ENCODE measurements around the gene OTOA. TPM values are rescaled to one million over a fixed set of nuclear protein-coding genes. Genes with fewer than 3 reads are reported as not detected.
"Not testable (repeated sequence)": the region's sequence is repeated elsewhere in the genome, so short reads cannot be mapped to it uniquely, and the experiment has no call there.

OTOA gene
- total RNA-seq, 4 donors from 2014 or later, result 0.32 TPM; not detected in 3

GRCh38 chr16:21647562-21648164, 16.1 kb upstream of the OTOA start:
- no peak overlapping the region for H3K4me3 ChIP-seq
- no peak for DNase-seq
- 60 to 82% methylated on average over 1 to 9 of the region's 9 CpGs for WGBS, 2 donors (ENCODE audit: low coverage in 1 of 2)
- no peaks in the 10 kb centered on the region for H3K27me3 ChIP-seq
- H3K27ac ChIP-seq, result peak overlapping the region; percentile 2 to 64 (median 60)
- intact Hi-C loops (cut with DNase I; ENCODE audit: low total_unique reads) (loop anchor here (10.0 kb wide), 1 partner anchor 63 kb away; no protein-coding TSS in a partner anchor), in situ Hi-C loops (cut with MboI; ENCODE audit: low pct_ligation_motif_present in 1 of 4, low pct_unique_long_range_greater_than_20kb in 1 of 4, low sequenced_read_pairs in 3 of 4) (loop anchor here in 1 of 4 donors (10.0 kb wide), 1 partner anchor 53 kb away; the partner anchor contains the start of gene METTL9)
- peaks cover 4 to 23% (median 14%) of the 10 kb centered on the region in 4 donors for H3K4me1 ChIP-seq
- H3K9me3 ChIP-seq, result no peaks in the 10 kb centered on the region
- TF ChIP-seq POLR2A (IDR thresholded peaks at IDR 0.05) (no peak), EP300 (IDR thresholded peaks at IDR 0.05; ENCODE audit: low read depth) (no peak), POLR2AphosphoS5 (IDR thresholded peaks at IDR 0.05) (no peak), CTCF (IDR thresholded peaks at IDR 0.05) (no peak)
- H3K36me3 ChIP-seq, result no peaks in the 10 kb centered on the region

GRCh38 chr16:21649826-21650406, 13.9 kb upstream of the OTOA start:
- in situ Hi-C loops (cut with MboI; ENCODE audit: low pct_ligation_motif_present in 1 of 4, low pct_unique_long_range_greater_than_20kb in 1 of 4, low sequenced_read_pairs in 3 of 4), result loop anchor here in 1 of 4 donors (10.0 kb wide), 1 partner anchor 55 kb away; the partner anchor contains the start of gene METTL9
- not testable (repeated sequence) for H3K36me3 ChIP-seq, H3K9me3 ChIP-seq, DNase-seq, H3K27me3 ChIP-seq, H3K27ac ChIP-seq, H3K4me3 ChIP-seq
- H3K4me1 ChIP-seq, result peaks cover 3 to 22% (median 11%) of the 10 kb centered on the region in 4 donors
- 95% methylated on average over 12 of the region's 12 CpGs; no CpG with 5 or more reads in 1 of the 2 donors for WGBS, 2 donors (ENCODE audit: low coverage in 1 of 2)
- intact Hi-C loops (cut with DNase I; ENCODE audit: low total_unique reads), result loop anchor here (10.0 kb wide), 1 partner anchor 65 kb away; no protein-coding TSS in a partner anchor

GRCh38 chr16:21650521-21650920, 13.2 kb upstream of the OTOA start:
- in situ Hi-C loops (cut with MboI; ENCODE audit: low pct_ligation_motif_present in 1 of 4, low pct_unique_long_range_greater_than_20kb in 1 of 4, low sequenced_read_pairs in 3 of 4), result no loop called here
- TF ChIP-seq EP300 (IDR thresholded peaks at IDR 0.05; ENCODE audit: low read depth), result no peak
- no peak for TF ChIP-seq POLR2AphosphoS5 (IDR thresholded peaks at IDR 0.05)
- TF ChIP-seq POLR2A (IDR thresholded peaks at IDR 0.05), result no peak
- no peak for TF ChIP-seq CTCF (IDR thresholded peaks at IDR 0.05)
- 90 to 98% methylated on average over 1 of the region's 1 CpG for WGBS, 2 donors (ENCODE audit: low coverage in 1 of 2)
- no peak for DNase-seq
- Histone ChIP-seq H3K4me1 (peaks cover 0 to 16% (median 9%) of the 10 kb centered on the region in 4 donors), H3K27me3 (no peaks in the 10 kb centered on the region), H3K9me3 (no peaks in the 10 kb centered on the region), H3K27ac (peak overlapping the region in 1 of 4 donors; percentile 24), H3K36me3 (peaks cover 0 to 2% (median 0%) of the 10 kb centered on the region in 4 donors), H3K4me3 (no peak overlapping the region)
- intact Hi-C loops (cut with DNase I; ENCODE audit: low total_unique reads), result no loop called here

GRCh38 chr16:21651515-21651914, 12.3 kb upstream of the OTOA start:
- H3K36me3 ChIP-seq, result peaks cover 0 to 5% (median 0%) of the 10 kb centered on the region in 4 donors
- intact Hi-C loops (cut with DNase I; ENCODE audit: low total_unique reads) (no loop called here), in situ Hi-C loops (cut with MboI; ENCODE audit: low pct_ligation_motif_present in 1 of 4, low pct_unique_long_range_greater_than_20kb in 1 of 4, low sequenced_read_pairs in 3 of 4) (no loop called here)
- no peaks in the 10 kb centered on the region for H3K9me3 ChIP-seq
- 90 to 94% methylated on average over 3 of the region's 3 CpGs for WGBS, 2 donors (ENCODE audit: low coverage in 1 of 2)
- DNase-seq, result no peak
- TF ChIP-seq CTCF (IDR thresholded peaks at IDR 0.05), result no peak
- no peak for TF ChIP-seq EP300 (IDR thresholded peaks at IDR 0.05; ENCODE audit: low read depth)
- no peak for TF ChIP-seq POLR2A (IDR thresholded peaks at IDR 0.05)
- no peak for TF ChIP-seq POLR2AphosphoS5 (IDR thresholded peaks at IDR 0.05)
- H3K27ac ChIP-seq, result peak overlapping the region in 1 of 4 donors; percentile 24
- no peaks in the 10 kb centered on the region for H3K27me3 ChIP-seq
- peak overlapping the region in 1 of 4 donors; percentile 5 for H3K4me3 ChIP-seq
- peaks cover 0 to 6% (median 2%) of the 10 kb centered on the region in 4 donors for H3K4me1 ChIP-seq

Data from transverse colon (tissue), 4 donors.